ENCODE results near the gene SAMD11.

GRCh38 chr1:974687-975328 lies 51.1 kb downstream of the SAMD11 start:
- TF ChIP-seq, protein P1, sequence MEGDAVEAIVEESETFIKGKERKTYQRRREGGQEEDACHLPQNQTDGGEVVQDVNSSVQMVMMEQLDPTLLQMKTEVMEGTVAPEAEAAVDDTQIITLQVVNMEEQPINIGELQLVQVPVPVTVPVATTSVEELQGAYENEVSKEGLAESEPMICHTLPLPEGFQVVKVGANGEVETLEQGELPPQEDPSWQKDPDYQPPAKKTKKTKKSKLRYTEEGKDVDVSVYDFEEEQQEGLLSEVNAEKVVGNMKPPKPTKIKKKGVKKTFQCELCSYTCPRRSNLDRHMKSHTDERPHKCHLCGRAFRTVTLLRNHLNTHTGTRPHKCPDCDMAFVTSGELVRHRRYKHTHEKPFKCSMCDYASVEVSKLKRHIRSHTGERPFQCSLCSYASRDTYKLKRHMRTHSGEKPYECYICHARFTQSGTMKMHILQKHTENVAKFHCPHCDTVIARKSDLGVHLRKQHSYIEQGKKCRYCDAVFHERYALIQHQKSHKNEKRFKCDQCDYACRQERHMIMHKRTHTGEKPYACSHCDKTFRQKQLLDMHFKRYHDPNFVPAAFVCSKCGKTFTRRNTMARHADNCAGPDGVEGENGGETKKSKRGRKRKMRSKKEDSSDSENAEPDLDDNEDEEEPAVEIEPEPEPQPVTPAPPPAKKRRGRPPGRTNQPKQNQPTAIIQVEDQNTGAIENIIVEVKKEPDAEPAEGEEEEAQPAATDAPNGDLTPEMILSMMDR (IDR thresholded peaks at IDR 0.05 in 8 of 11, conservative IDR thresholded peaks at IDR 0.05 in 3 of 11) = no peak
- TF ChIP-seq POLR2A (IDR thresholded peaks at IDR 0.05) = no peak
- no peak for TF ChIP-seq POLR2AphosphoS5 (IDR thresholded peaks at IDR 0.05)

Data from spleen (tissue), 7 donors.